Inflammatory macrophage treated with lipopolysaccharide for 4 hours (primary cell): ENCODE data around the gene DMD.
"Not testable (repeated sequence)": the region's sequence is repeated elsewhere in the genome, so short reads cannot be mapped to it uniquely, and the experiment has no call there.

Experiments
- DNase-seq: peaks from one replicate; pipeline ENCODE4 v3.0.0-alpha.2; 2020

DMD gene

GRCh38 chrX:32451954-32452695, 759.2 kb downstream of the DMD start:
- peak; percentile 31 for DNase-seq

- peak; percentile 20 for DNase-seq
Observed at GRCh38 chrX:32448945-32449344, 762.4 kb downstream of the DMD start.

GRCh38 chrX:32448320-32448719, 763.0 kb downstream of the DMD start:
- DNase-seq, result peak; percentile 71

- no peak for DNase-seq
Observed at GRCh38 chrX:32447640-32448039, 763.7 kb downstream of the DMD start.

- no peak for DNase-seq
Observed at GRCh38 chrX:32443841-32444240, 767.5 kb downstream of the DMD start.

GRCh38 chrX:32421266-32421665, 790.1 kb downstream of the DMD start:
- DNase-seq, result no peak

GRCh38 chrX:32408389-32408788, 803.0 kb downstream of the DMD start:
- peak; percentile 12 for DNase-seq

- no peak for DNase-seq
Observed at GRCh38 chrX:32397562-32398216, 813.7 kb downstream of the DMD start.

GRCh38 chrX:32395878-32396277, 815.5 kb downstream of the DMD start:
- DNase-seq, result no peak

- DNase-seq, result no peak
Observed at GRCh38 chrX:32392655-32393054, 818.7 kb downstream of the DMD start.

- no peak for DNase-seq
Observed at GRCh38 chrX:32370456-32371205, 840.7 kb downstream of the DMD start.

GRCh38 chrX:32293962-32294700, 917.2 kb downstream of the DMD start:
- DNase-seq, result no peak

GRCh38 chrX:32289356-32289755, 922.0 kb downstream of the DMD start:
- DNase-seq, result no peak

GRCh38 chrX:32281853-32282252, 929.5 kb downstream of the DMD start:
- no peak for DNase-seq

- DNase-seq, result no peak
Observed at GRCh38 chrX:32280921-32281320, 930.4 kb downstream of the DMD start.

- no peak for DNase-seq
Observed at GRCh38 chrX:32280489-32280888, 930.9 kb downstream of the DMD start.

GRCh38 chrX:32276153-32276552, 935.2 kb downstream of the DMD start:
- no peak for DNase-seq

GRCh38 chrX:32269866-32270265, 941.5 kb downstream of the DMD start:
- no peak for DNase-seq

- DNase-seq, result no peak
Observed at GRCh38 chrX:32268207-32268606, 943.1 kb downstream of the DMD start.

- DNase-seq, result no peak
Observed at GRCh38 chrX:32267796-32268195, 943.6 kb downstream of the DMD start.

GRCh38 chrX:32246675-32247074, 964.7 kb downstream of the DMD start:
- DNase-seq, result not testable (repeated sequence)

- no peak for DNase-seq
Observed at GRCh38 chrX:32195611-32196010, 1015.7 kb downstream of the DMD start.

GRCh38 chrX:32191316-32191715, 1020.0 kb downstream of the DMD start:
- no peak for DNase-seq
